HepG2 (cell line): ENCODE results near the gene ADCK2. TPM values are rescaled to one million over a fixed set of nuclear protein-coding genes. Genes with fewer than 3 reads are reported as not detected.

Source experiments
- ATAC-seq: fragments of 200-7000 bp; cut with Tn5 transposase; 3 replicates; pipeline ENCODE4 v1.9.1; 2020; ENCODE audit warnings: mild to moderate bottlenecking, moderate library complexity
- BruUV-seq: library from RNA; stranded (reverse); fragments of 400-500 nt; replicated peaks from 2 replicates; lab custom pipeline; 2021; lab: Mats Ljungman, UMichigan
- CTCF ChIA-PET: fragments of 300-600 bp; formaldehyde crosslinking; extraction: SDS; loops from one replicate; lab custom pipeline; 2021; ENCODE audit warnings: low total read pairs, inconsistent platforms, low intra/inter-chr PET ratio; lab: Yijun Ruan, JAX
- POLR2A ChIA-PET: fragments of 350-600 bp; sonication (Branson Sonifier 250); formaldehyde crosslinking; loops from one replicate; lab custom pipeline; 2020; ENCODE audit warnings: antibody characterized with exemption, inconsistent platforms; lab: Yijun Ruan, JAX
- DNase-seq: peaks from one replicate; pipeline ENCODE4 v3.0.0-alpha.2; 2015; ENCODE audit warnings: low spot score
- FAIRE-seq: peaks from 3 replicates; lab custom pipeline; 2011; peaks lifted over from hg19 to GRCh38; lab: Jason Lieb, UNC
- H2AFZ ChIP-seq: one replicate; pipeline ENCODE4 v1.6.1; 2011; ENCODE audit warnings: low read length, inconsistent platforms
- H3K27ac ChIP-seq: fragments of 300-600 bp; 3 replicates; pipeline ENCODE4 v1.8.0; 2011; ENCODE audit warnings: mixed run types, mild to moderate bottlenecking, mixed read lengths, low read length, inconsistent platforms; ENCODE audit not compliant: insufficient read depth; ENCODE audit errors: extremely low read length
- H3K27me3 ChIP-seq, 2 experiments: fragments of 200-600 bp in 1 of 2; 2 replicates in 1 of 2; 3 replicates in 1 of 2; pipeline versions ENCODE4 v1.6.0 to v1.8.0; 2011; ENCODE audit warnings: low read length in 2 of 2, mild to moderate bottlenecking in 2 of 2, moderate library complexity in 2 of 2, inconsistent platforms in 1 of 2; ENCODE audit not compliant: insufficient read depth in 2 of 2, control insufficient read depth in 1 of 2
- H3K36me3 ChIP-seq, 2 experiments: fragments of 200-600 bp in 1 of 2; replicated peaks in 1 of 2; 2 replicates in 1 of 2; 3 replicates in 1 of 2; pipeline versions ENCODE4 v1.5.1 to v1.8.0; 2011; ENCODE audit warnings: low read length in 2 of 2, inconsistent platforms in 1 of 2; ENCODE audit not compliant: insufficient read depth in 2 of 2, control insufficient read depth in 1 of 2
- H3K4me1 ChIP-seq: 2 replicates; pipeline ENCODE4 v1.5.1; 2012; ENCODE audit warnings: low read length, inconsistent platforms; ENCODE audit not compliant: insufficient read depth
- H3K4me2 ChIP-seq: 2 replicates; pipeline ENCODE4 v1.6.0; 2011; ENCODE audit warnings: low read depth, low read length, inconsistent platforms
- H3K4me3 ChIP-seq, 3 experiments: fragments of 200-600 bp in 1 of 3; sonication (generic), shearing (Covaris generic) in 1 of 3; replicated peaks in 1 of 3; 2 replicates each; pipeline ENCODE4 v1.5.1; 2011 to 2016; ENCODE audit warnings: low read length in 3 of 3, inconsistent platforms in 2 of 3, low read depth in 2 of 3, mild to moderate bottlenecking in 2 of 3, control low read depth in 1 of 3, mixed read lengths in 1 of 3; ENCODE audit not compliant: insufficient read depth in 1 of 3
- H3K79me2 ChIP-seq: one replicate; pipeline ENCODE4 v1.6.1; 2011; ENCODE audit warnings: low read length, inconsistent platforms; ENCODE audit not compliant: insufficient read depth
- H3K9ac ChIP-seq: 2 replicates; pipeline ENCODE4 v1.6.0; 2011; ENCODE audit warnings: mild to moderate bottlenecking, low read depth, low read length, inconsistent platforms; ENCODE audit not compliant: insufficient read depth
- H3K9me3 ChIP-seq: 2 replicates; pipeline ENCODE4 v1.5.1; 2012; ENCODE audit warnings: mild to moderate bottlenecking, low read length
- H4K20me1 ChIP-seq: 2 replicates; pipeline ENCODE4 v1.6.0; 2011; ENCODE audit warnings: inconsistent platforms, mild to moderate bottlenecking, low read length, moderate library complexity; ENCODE audit not compliant: insufficient read depth
- KAT8 ChIP-seq: IDR thresholded peaks from 2 replicates; pipeline ENCODE4 v1.6.1; 2016; ENCODE audit warnings: missing genetic modification reagents, missing compliant biosample characterization
- KMT2A ChIP-seq: sonication (generic); formaldehyde crosslinking; IDR thresholded peaks from 2 replicates; pipeline ENCODE4 v1.4.0; 2020; ENCODE audit warnings: missing genetic modification reagents
- MED13 ChIP-seq: sonication (generic); formaldehyde crosslinking; IDR thresholded peaks from 2 replicates; pipeline ENCODE4 v1.5.0; 2020; ENCODE audit warnings: missing genetic modification reagents
- MLLT10 ChIP-seq: sonication (generic); formaldehyde crosslinking; IDR thresholded peaks from 2 replicates; pipeline ENCODE4 v1.4.0; 2020; ENCODE audit warnings: missing genetic modification reagents
- PLSCR1 ChIP-seq: sonication (generic); formaldehyde crosslinking; IDR thresholded peaks from 2 replicates; pipeline ENCODE4 v1.5.0; 2020; ENCODE audit warnings: missing genetic modification reagents, mild to moderate bottlenecking, borderline replicate concordance
- PTBP1 ChIP-seq: fragments of 200-400 bp; formaldehyde crosslinking; IDR thresholded peaks from 2 replicates; pipeline ENCODE4 v1.6.1; 2018; ENCODE audit warnings: low read length, low read depth; ENCODE audit not compliant: poor library complexity, severe bottlenecking
- SRSF4 ChIP-seq: fragments of 200-400 bp; formaldehyde crosslinking; IDR thresholded peaks from one replicate; pipeline ENCODE4 v1.6.1; 2018; ENCODE audit warnings: mild to moderate bottlenecking, low read depth, low read length, moderate library complexity; ENCODE audit not compliant: poor library complexity, severe bottlenecking
- THAP9 ChIP-seq: sonication (generic); formaldehyde crosslinking; IDR thresholded peaks from 2 replicates; pipeline ENCODE4; 2020; ENCODE audit warnings: missing genetic modification reagents, mild to moderate bottlenecking, borderline replicate concordance
- ZBTB37 ChIP-seq: sonication (generic); formaldehyde crosslinking; IDR thresholded peaks from 2 replicates; pipeline ENCODE4 v1.4.0; 2020; ENCODE audit warnings: mild to moderate bottlenecking, missing genetic modification reagents
- ZNF430 ChIP-seq: sonication (generic); formaldehyde crosslinking; IDR thresholded peaks from 2 replicates; pipeline ENCODE4 v1.9.0; 2021; ENCODE audit warnings: mild to moderate bottlenecking, missing genetic modification reagents
- ZNF552 ChIP-seq: sonication (generic); formaldehyde crosslinking; IDR thresholded peaks from 2 replicates; pipeline ENCODE4 v1.9.0; 2022; ENCODE audit warnings: missing genetic modification reagents, mild to moderate bottlenecking, borderline replicate concordance
- ZNF773 ChIP-seq: sonication (generic); formaldehyde crosslinking; IDR thresholded peaks from 2 replicates; pipeline ENCODE4 v1.4.0; 2020; ENCODE audit warnings: missing genetic modification reagents, borderline replicate concordance
- WGBS: methylation state at CpG from one replicate; pipeline ENCODE4 v1.1.6; 2017; ENCODE audit warnings: low lambda C conversion rate; 5-methylcytosine and 5-hydroxymethylcytosine counted together
- in situ Hi-C: cut with HindIII; loops from 2 replicates; pipeline ENCODE4 v1.10.0; 2017; ENCODE audit warnings: low pct_unique_long_range_greater_than_20kb; ENCODE audit not compliant: extremely low pct_ligation_motif_present
- intact Hi-C: fragments of 100-400 bp; cut with micrococcal nuclease; formaldehyde crosslinking; loops from one replicate; pipeline ENCODE4 v1.10.0; 2022; ENCODE audit not compliant: unreplicated experiment
- polyA plus RNA-seq, 8 experiments: library from polyadenylated mRNA; depleted of rRNA in 3 of 8; stranded (reverse) in 7 of 8; unstranded in 1 of 8; fragments of >200 nt; fragmentation: Illumina TruSeq in 4 of 8; extraction: Trizol in 4 of 8; gene quantifications; 2 replicates each; pipeline versions ENCODE4 v1.2.1 to v1.2.3, GENCODE V29; 2011 to 2016; ENCODE audit warnings: low read depth in 4 of 8, missing spikeins in 1 of 8, mixed read lengths in 1 of 8; ENCODE audit not compliant: insufficient read depth in 1 of 8
- total RNA-seq, 5 experiments: library from RNA; depleted of rRNA; stranded (reverse); fragments of >200 nt; fragmentation: Illumina TruSeq; extraction: Trizol; gene quantifications; 2 replicates each; pipeline ENCODE4 v1.2.3, GENCODE V29; 2016; ENCODE audit warnings: low read depth in 1 of 5

ADCK2 gene
- total and polyA plus RNA-seq, 2 of the 13 experiments (the other 11 are each of a cell fraction or from before 2014, with no cell fraction given) = 8.6 to 18.8 TPM

GRCh38 chr7:140635345-140635744 lies 37.4 kb upstream of the ADCK2 start:
- DNase-seq = no peak
- intact Hi-C loops (no loop called here), in situ Hi-C loops (no loop called here)
- H3K4me2 ChIP-seq = no peak overlapping the region
- no peaks in the 10 kb centered on the region for H4K20me1 ChIP-seq
- ChIA-PET CTCF (no interaction called here), POLR2A (no interaction called here)
- H3K27ac ChIP-seq = no peak overlapping the region
- no peaks in the 10 kb centered on the region for H3K9me3 ChIP-seq
- H3K4me3 ChIP-seq = no peak overlapping the region
- no peaks in the 10 kb centered on the region for H3K36me3 ChIP-seq
- no peaks in the 10 kb centered on the region for H3K4me1 ChIP-seq
- BruUV-seq = no TSS peak
- peaks cover 5 to 48% of the 10 kb centered on the region in 2 experiments; a peak in 4 of 5 replicates for H3K27me3 ChIP-seq
- TF ChIP-seq THAP9 (CRISPR knock-in tag) (no peak), MED13 (CRISPR knock-in tag) (no peak), ZNF773 (CRISPR knock-in tag) (no peak), SRSF4 (no peak), ZNF552 (CRISPR knock-in tag) (no peak), ZBTB37 (CRISPR knock-in tag) (no peak), KMT2A (CRISPR knock-in tag) (no peak), PLSCR1 (CRISPR knock-in tag) (no peak), PTBP1 (no peak), KAT8 (CRISPR knock-in tag) (no peak), MLLT10 (no peak), ZNF430 (CRISPR knock-in tag) (no peak)
- no peak for FAIRE-seq
- H2AFZ ChIP-seq = no peak overlapping the region
- WGBS = 26% methylated on average over 5 of the region's 5 CpGs
- no peak overlapping the region for H3K9ac ChIP-seq
- no peaks in the 10 kb centered on the region for H3K79me2 ChIP-seq
- no peak for ATAC-seq
